Fibroblast of villous mesenchyme (primary cell): ENCODE measurements around the gene LCE1D. TPM values are rescaled to one million over a fixed set of nuclear protein-coding genes. Genes with fewer than 3 reads are reported as not detected.
A peak's percentile ranks its signal among the peaks of the same experiment; 100 is the strongest.

Source experiments
- DNase-seq: peaks from one replicate; pipeline ENCODE4 v3.0.0-alpha.2; 2010; ENCODE audit warnings: low read depth
- H3K4me3 ChIP-seq: 2 replicates; pipeline ENCODE4 v1.5.1; 2011; ENCODE audit warnings: low read depth, mild to moderate bottlenecking, low read length
- CTCF ChIP-seq: IDR thresholded peaks from 2 replicates; pipeline ENCODE4 v1.5.1; 2012; ENCODE audit warnings: low read depth, mild to moderate bottlenecking, low read length; ENCODE audit not compliant: insufficient read depth
- total RNA-seq: library from RNA; depleted of rRNA; stranded (reverse); fragments of >200 nt; gene quantifications from 2 replicates; pipeline ENCODE4 v1.2.3, GENCODE V29; 2012

Gene LCE1D
- not detected in 2 replicates for total RNA-seq

- no peak within 1 kb of the TSS for H3K4me3 ChIP-seq
- DNase-seq = no peak
- no peak for TF ChIP-seq CTCF
Observed at GRCh38 chr1:152796421-152796820, at the start of gene LCE1D. LCE1D (plus strand) TSS chr1:152796721; CDS start chr1:152797795, 1,074 bp downstream.

GRCh38 chr1:152747831-152748230 lies 48.7 kb upstream of the LCE1D start:
- DNase-seq = no peak

GRCh38 chr1:152752225-152752624 lies 44.3 kb upstream of the LCE1D start:
- DNase-seq = peak; percentile 34
- H3K4me3 ChIP-seq = no peak overlapping the region
- no peak for TF ChIP-seq CTCF

More at GRCh38 chr1:152747831-152748230, 48.7 kb upstream of the LCE1D start:
- H3K4me3 ChIP-seq = no peak overlapping the region
- no peak for TF ChIP-seq CTCF

GRCh38 chr1:152753586-152753985 lies 42.9 kb upstream of the LCE1D start:
- TF ChIP-seq CTCF = no peak
- DNase-seq = no peak
- H3K4me3 ChIP-seq = no peak overlapping the region

- no peak overlapping the region for H3K4me3 ChIP-seq
- no peak for DNase-seq
- no peak for TF ChIP-seq CTCF
Observed at GRCh38 chr1:152756872-152757271, 39.6 kb upstream of the LCE1D start.

GRCh38 chr1:152757747-152758146 lies 38.8 kb upstream of the LCE1D start, which contains the start of gene KPRP:
KPRP (plus strand) TSS chr1:152758025; CDS start chr1:152759589, 1,564 bp downstream.
- no peak for DNase-seq
- TF ChIP-seq CTCF = no peak
- no peak within 1 kb of the TSS for H3K4me3 ChIP-seq

- no peak for TF ChIP-seq CTCF
- DNase-seq = no peak
- no peak overlapping the region for H3K4me3 ChIP-seq
Observed at GRCh38 chr1:152758636-152759035, 37.9 kb upstream of the LCE1D start.
